HUES48 (cell line): ENCODE measurements around the gene DEGS2.

Source experiments
- H3K27ac ChIP-seq: one replicate; pipeline ENCODE4 v1.7.0; 2013; ENCODE audit warnings: low read depth, low read length, inconsistent platforms
- H3K27me3 ChIP-seq: 2 replicates; pipeline ENCODE4 v1.6.1; 2013; ENCODE audit warnings: mild to moderate bottlenecking, low read length; ENCODE audit not compliant: control insufficient read depth, insufficient read depth
- H3K36me3 ChIP-seq: 2 replicates; pipeline ENCODE4 v1.6.1; 2013; ENCODE audit warnings: low read length; ENCODE audit not compliant: control insufficient read depth, insufficient read depth
- H3K4me1 ChIP-seq: 2 replicates; pipeline ENCODE4 v1.6.1; 2013; ENCODE audit warnings: mild to moderate bottlenecking, low read length; ENCODE audit not compliant: control insufficient read depth, insufficient read depth
- H3K4me3 ChIP-seq: 2 replicates; pipeline ENCODE4 v1.5.1; 2013; ENCODE audit warnings: mild to moderate bottlenecking, low read depth, low read length
- H3K9ac ChIP-seq: 2 replicates; pipeline ENCODE4 v1.6.1; 2013; ENCODE audit warnings: mild to moderate bottlenecking, low read depth, low read length, moderate library complexity
- H3K9me3 ChIP-seq: 2 replicates; pipeline ENCODE4 v1.6.1; 2013; ENCODE audit warnings: low read length; ENCODE audit not compliant: control insufficient read depth, insufficient read depth

Gene DEGS2

GRCh38 chr14:100147181-100147631, 12.2 kb downstream of the DEGS2 start:
- Histone ChIP-seq H3K9ac (no peak overlapping the region), H3K27ac (no peak overlapping the region), H3K27me3 (no peaks in the 10 kb centered on the region), H3K36me3 (no peaks in the 10 kb centered on the region; the same call in 1 of the 2 replicates), H3K4me3 (no peak overlapping the region), H3K9me3 (no peaks in the 10 kb centered on the region), H3K4me1 (no peaks in the 10 kb centered on the region)

DNA sequence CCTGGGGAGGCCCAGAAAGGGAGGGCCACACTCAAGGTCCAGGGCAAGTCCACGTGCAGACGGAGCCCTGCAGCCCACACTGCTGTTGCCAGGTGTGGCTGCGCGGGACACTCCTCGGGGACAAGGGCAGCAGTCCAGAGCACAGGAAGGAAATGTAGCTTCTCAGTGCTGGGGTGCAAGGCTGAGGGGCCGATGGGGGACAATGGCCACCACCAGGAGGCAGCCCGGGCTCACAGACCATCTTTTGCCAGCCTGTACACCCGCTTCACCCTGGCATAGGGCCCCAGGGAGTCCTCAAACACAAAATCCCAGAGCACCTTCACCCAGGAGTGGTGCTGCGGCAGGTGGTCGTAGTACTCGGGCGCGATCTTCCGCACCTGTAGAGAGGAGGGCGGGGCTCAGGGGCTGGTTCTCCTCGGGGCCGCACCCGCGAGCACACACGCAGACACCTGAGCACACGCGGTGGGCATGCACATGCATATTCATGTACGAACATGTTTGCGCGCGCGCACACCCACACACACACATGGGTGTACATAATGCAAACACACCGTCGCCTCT, 12.8 kb downstream of the DEGS2 start:
- Histone ChIP-seq H3K4me3 (no peak overlapping the region), H3K9ac (no peak overlapping the region), H3K27me3 (no peaks in the 10 kb centered on the region), H3K9me3 (no peaks in the 10 kb centered on the region), H3K27ac (no peak overlapping the region), H3K36me3 (no peaks in the 10 kb centered on the region; the same call in 1 of the 2 replicates), H3K4me1 (no peaks in the 10 kb centered on the region)

- H3K27me3 ChIP-seq = no peaks in the 10 kb centered on the region
- H3K36me3 ChIP-seq = no peaks in the 10 kb centered on the region; the same call in 1 of the 2 replicates
- H3K9me3 ChIP-seq = no peaks in the 10 kb centered on the region
- H3K27ac ChIP-seq = no peak overlapping the region
- no peak overlapping the region for H3K4me3 ChIP-seq
- H3K4me1 ChIP-seq = no peaks in the 10 kb centered on the region; the same call in 1 of the 2 replicates
- H3K9ac ChIP-seq = no peak overlapping the region
These were observed 13.6 kb downstream of the DEGS2 start for GRCh38 chr14:100145682-100146464.

DNA sequence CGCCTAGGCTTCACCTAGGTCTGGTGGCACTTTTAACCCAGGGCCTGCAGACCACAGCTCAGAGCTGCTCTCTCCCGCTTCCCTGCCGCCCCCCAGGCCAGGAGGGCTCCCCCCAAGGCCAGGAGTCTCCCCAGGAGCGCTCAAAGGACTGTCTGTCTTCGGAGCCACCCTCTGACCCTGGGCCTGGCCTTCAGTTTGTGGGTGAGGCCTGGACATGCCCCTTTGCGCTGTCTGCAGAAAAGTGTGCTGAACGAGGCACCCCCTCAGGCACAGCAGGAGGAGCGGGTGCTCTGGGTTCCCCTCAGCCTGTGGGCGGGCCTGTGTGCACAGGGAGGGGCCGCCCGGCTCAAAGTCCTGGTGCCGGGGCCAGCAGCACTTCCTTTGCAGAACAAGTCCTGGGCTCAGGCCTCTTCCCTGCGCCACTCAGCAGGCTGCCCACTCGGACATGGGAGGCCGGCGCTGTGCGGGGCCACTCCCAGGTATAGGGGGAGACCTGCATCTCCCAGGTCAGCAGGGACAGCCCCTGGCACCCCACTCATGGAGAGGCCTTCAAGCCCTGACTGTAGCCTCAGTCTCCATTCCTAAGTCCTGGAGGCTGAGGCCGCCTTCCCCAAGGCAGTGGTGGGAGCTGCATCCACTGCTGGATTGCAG, 14.3 kb downstream of the DEGS2 start:
- H3K36me3 ChIP-seq = no peaks in the 10 kb centered on the region; the same call in 1 of the 2 replicates
- no peak overlapping the region for H3K27ac ChIP-seq
- H3K9ac ChIP-seq = no peak overlapping the region
- no peaks in the 10 kb centered on the region for H3K9me3 ChIP-seq
- no peak overlapping the region for H3K4me3 ChIP-seq
- no peaks in the 10 kb centered on the region for H3K27me3 ChIP-seq
- peaks cover 4% of the 10 kb centered on the region; the same call in 1 of the 2 replicates for H3K4me1 ChIP-seq

DNA sequence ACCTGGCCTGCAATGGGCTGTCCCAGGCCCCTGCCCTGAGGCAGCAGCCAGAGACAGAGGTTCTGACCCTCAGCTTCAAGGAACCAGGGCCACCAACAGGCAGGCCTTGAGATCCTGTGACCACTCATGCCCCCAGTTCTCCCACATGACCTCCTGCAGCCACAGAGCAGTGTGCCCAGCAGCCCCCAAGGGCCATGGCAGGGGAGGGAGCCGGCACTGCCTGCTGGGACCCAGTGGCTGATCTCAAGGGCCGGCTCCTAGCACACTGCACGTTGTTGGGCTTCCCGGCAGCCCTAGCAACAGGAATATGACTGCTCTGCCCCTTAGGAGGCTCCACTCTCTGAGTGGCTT, 14.8 kb downstream of the DEGS2 start:
- no peak overlapping the region for H3K9ac ChIP-seq
- H3K27ac ChIP-seq = no peak overlapping the region
- no peaks in the 10 kb centered on the region for H3K27me3 ChIP-seq
- no peak overlapping the region for H3K4me3 ChIP-seq
- peaks cover 4% of the 10 kb centered on the region; the same call in 1 of the 2 replicates for H3K4me1 ChIP-seq
- no peaks in the 10 kb centered on the region for H3K9me3 ChIP-seq
- no peaks in the 10 kb centered on the region; the same call in 1 of the 2 replicates for H3K36me3 ChIP-seq

- no peak overlapping the region for H3K9ac ChIP-seq
- no peaks in the 10 kb centered on the region for H3K9me3 ChIP-seq
These were observed 15.5 kb downstream of the DEGS2 start for GRCh38 chr14:100143934-100144333.

GRCh38 chr14:100143523-100143922, 15.9 kb downstream of the DEGS2 start:
- Histone ChIP-seq H3K27me3 (no peaks in the 10 kb centered on the region), H3K9me3 (no peaks in the 10 kb centered on the region), H3K27ac (no peak overlapping the region)

More at GRCh38 chr14:100143934-100144333, 15.5 kb downstream of the DEGS2 start:
- no peak overlapping the region for H3K27ac ChIP-seq
- peaks cover 3% of the 10 kb centered on the region; the same call in 1 of the 2 replicates for H3K36me3 ChIP-seq
- no peak overlapping the region for H3K4me3 ChIP-seq
- H3K27me3 ChIP-seq = no peaks in the 10 kb centered on the region
- H3K4me1 ChIP-seq = peaks cover 4% of the 10 kb centered on the region; the same call in 1 of the 2 replicates

GRCh38 chr14:100142073-100143040, 17.1 kb downstream of the DEGS2 start:
- no peaks in the 10 kb centered on the region for H3K27me3 ChIP-seq
- H3K36me3 ChIP-seq = peaks cover 7% of the 10 kb centered on the region; the same call in 1 of the 2 replicates
- H3K4me3 ChIP-seq = no peak overlapping the region
- peaks cover 4% of the 10 kb centered on the region; the same call in 1 of the 2 replicates for H3K4me1 ChIP-seq
- no peak overlapping the region for H3K27ac ChIP-seq
- H3K9me3 ChIP-seq = no peaks in the 10 kb centered on the region
- no peak overlapping the region for H3K9ac ChIP-seq

More at GRCh38 chr14:100143523-100143922, 15.9 kb downstream of the DEGS2 start:
- Histone ChIP-seq H3K9ac (no peak overlapping the region), H3K4me1 (peaks cover 4% of the 10 kb centered on the region; the same call in 1 of the 2 replicates), H3K36me3 (peaks cover 3% of the 10 kb centered on the region; the same call in 1 of the 2 replicates), H3K4me3 (no peak overlapping the region)

GRCh38 chr14:100141098-100141497, 18.3 kb downstream of the DEGS2 start:
- H3K27me3 ChIP-seq = no peaks in the 10 kb centered on the region
- peaks cover 4% of the 10 kb centered on the region; the same call in 1 of the 2 replicates for H3K4me1 ChIP-seq
- H3K36me3 ChIP-seq = peaks cover 7% of the 10 kb centered on the region; the same call in 1 of the 2 replicates
- no peak overlapping the region for H3K27ac ChIP-seq
- no peak overlapping the region for H3K9ac ChIP-seq
- no peaks in the 10 kb centered on the region for H3K9me3 ChIP-seq
- no peak overlapping the region for H3K4me3 ChIP-seq

GRCh38 chr14:100140452-100141078, 18.9 kb downstream of the DEGS2 start:
- Histone ChIP-seq H3K36me3 (peaks cover 7% of the 10 kb centered on the region; the same call in 1 of the 2 replicates), H3K9ac (no peak overlapping the region), H3K27ac (peak overlapping the region; percentile 17), H3K4me1 (peaks cover 4% of the 10 kb centered on the region; the same call in 1 of the 2 replicates), H3K27me3 (no peaks in the 10 kb centered on the region), H3K4me3 (no peak overlapping the region), H3K9me3 (no peaks in the 10 kb centered on the region)
